IMR-90 (cell line): ENCODE data around the gene CLEC11A. TPM values are rescaled to one million over a fixed set of nuclear protein-coding genes. Genes with fewer than 3 reads are reported as not detected.

Source experiments
- ATAC-seq: fragments of 200-7000 bp; cut with Tn5 transposase; 2 replicates; pipeline ENCODE4 v1.9.1; 2020; ENCODE audit warnings: low read depth, mild to moderate bottlenecking, moderate library complexity
- BruUV-seq: library from RNA; stranded (reverse); fragments of 400-500 nt; replicated peaks from 2 replicates; lab custom pipeline; 2021; lab: Mats Ljungman, UMichigan
- CTCF ChIA-PET: fragments of 300-600 bp; formaldehyde crosslinking; extraction: SDS; loops from one replicate; lab custom pipeline; 2021; ENCODE audit warnings: antibody characterized with exemption; lab: Yijun Ruan, JAX
- POLR2A ChIA-PET: fragments of 300-600 bp; sonication (Branson Sonifier 250); formaldehyde crosslinking; loops from one replicate; lab custom pipeline; 2022; ENCODE audit warnings: antibody characterized with exemption; ENCODE audit not compliant: unreplicated experiment; lab: Charles Lee
- DNase-seq: peaks from one replicate; pipeline ENCODE4 v3.0.0; 2013
- H2AFZ ChIP-seq: replicated peaks from 2 replicates; pipeline ENCODE3; 2013; ENCODE audit warnings: low read length, mild to moderate bottlenecking; ENCODE audit not compliant: poor library complexity
- H2AK5ac ChIP-seq: 2 replicates; pipeline ENCODE4 v1.6.1; 2013; ENCODE audit warnings: low read depth, low read length, inconsistent platforms
- H2AK9ac ChIP-seq: replicated peaks from 2 replicates; pipeline ENCODE3; 2013; ENCODE audit warnings: mild to moderate bottlenecking, low read depth, low read length, moderate library complexity; ENCODE audit not compliant: poor library complexity
- H2BK120ac ChIP-seq: 2 replicates; pipeline ENCODE4 v1.6.1; 2013; ENCODE audit warnings: low read depth, low read length, inconsistent platforms
- H2BK15ac ChIP-seq: 3 replicates; pipeline ENCODE4 v1.6.1; 2013; ENCODE audit warnings: low read depth, low read length, inconsistent platforms
- H2BK20ac ChIP-seq: 2 replicates; pipeline ENCODE4 v1.6.1; 2013; ENCODE audit warnings: low read depth, mild to moderate bottlenecking, inconsistent platforms, low read length, moderate library complexity
- H2BK5ac ChIP-seq: 2 replicates; pipeline ENCODE4 v1.6.1; 2013; ENCODE audit warnings: mild to moderate bottlenecking, low read depth, low read length, inconsistent platforms; ENCODE audit not compliant: poor library complexity, severe bottlenecking
- H3K14ac ChIP-seq: replicated peaks from 2 replicates; pipeline ENCODE4 v1.6.1; 2013; ENCODE audit warnings: low read depth, low read length, inconsistent platforms
- H3K18ac ChIP-seq: 2 replicates; pipeline ENCODE4 v1.6.1; 2013; ENCODE audit warnings: low read depth, low read length, control low read depth
- H3K23ac ChIP-seq: 2 replicates; pipeline ENCODE4 v1.6.1; 2013; ENCODE audit warnings: low read depth, low read length, inconsistent platforms
- H3K27ac ChIP-seq: 2 replicates; pipeline ENCODE4 v1.5.1; 2013; ENCODE audit warnings: mild to moderate bottlenecking, control low read depth, low read length; ENCODE audit not compliant: insufficient read depth
- H3K27me3 ChIP-seq: 2 replicates; pipeline ENCODE4 v1.6.1; 2013; ENCODE audit warnings: low read length; ENCODE audit not compliant: control insufficient read depth, insufficient read depth
- H3K36me3 ChIP-seq: 2 replicates; pipeline ENCODE4 v1.6.1; 2013; ENCODE audit warnings: low read length, mixed read lengths; ENCODE audit not compliant: control insufficient read depth, insufficient read depth
- H3K4ac ChIP-seq: 2 replicates; pipeline ENCODE4 v1.6.1; 2013; ENCODE audit warnings: low read depth, low read length, inconsistent platforms
- H3K4me1 ChIP-seq: 2 replicates; pipeline ENCODE4 v1.6.1; 2013; ENCODE audit warnings: low read length, mixed read lengths; ENCODE audit not compliant: control insufficient read depth, insufficient read depth
- H3K4me2 ChIP-seq: 2 replicates; pipeline ENCODE4 v1.6.1; 2013; ENCODE audit warnings: low read depth, mild to moderate bottlenecking, control low read depth, low read length, moderate library complexity
- H3K4me3 ChIP-seq: 2 replicates; pipeline ENCODE4 v1.5.1; 2013; ENCODE audit warnings: low read depth, mild to moderate bottlenecking, control low read depth, low read length, moderate library complexity; ENCODE audit not compliant: insufficient read depth
- H3K56ac ChIP-seq: 2 replicates; pipeline ENCODE4 v1.6.1; 2013; ENCODE audit warnings: low read length, inconsistent platforms; ENCODE audit not compliant: insufficient read depth; ENCODE audit errors: extremely low read depth
- H3K79me1 ChIP-seq, 2 experiments: 2 replicates each; pipeline ENCODE4 v1.6.1; 2013; ENCODE audit warnings: low read length in 2 of 2, inconsistent platforms in 1 of 2, low read depth in 1 of 2
- H3K9ac ChIP-seq: 2 replicates; pipeline ENCODE4 v1.6.1; 2013; ENCODE audit warnings: low read depth, low read length, control low read depth
- H3K9me1 ChIP-seq: 2 replicates; pipeline ENCODE4 v1.6.1; 2013; ENCODE audit warnings: low read length, inconsistent platforms; ENCODE audit not compliant: insufficient read depth
- H3K9me3 ChIP-seq: 2 replicates; pipeline ENCODE4 v1.6.1; 2013; ENCODE audit warnings: low read length; ENCODE audit not compliant: control insufficient read depth, insufficient read depth
- H4K20me1 ChIP-seq: 2 replicates; pipeline ENCODE4 v1.6.1; 2013; ENCODE audit warnings: low read length, inconsistent platforms; ENCODE audit not compliant: insufficient read depth
- H4K5ac ChIP-seq: 2 replicates; pipeline ENCODE4 v1.6.1; 2013; ENCODE audit warnings: mild to moderate bottlenecking, low read depth, low read length, control low read depth
- H4K8ac ChIP-seq, 2 experiments: 2 replicates each; pipeline ENCODE4 v1.6.1; 2013; ENCODE audit warnings: low read depth in 2 of 2, low read length in 2 of 2, control low read depth in 1 of 2, inconsistent platforms in 1 of 2
- H4K91ac ChIP-seq: 2 replicates; pipeline ENCODE4 v1.6.1; 2013; ENCODE audit warnings: low read depth, low read length, inconsistent platforms; ENCODE audit not compliant: insufficient read depth
- BHLHE40 ChIP-seq: fragments of 150-350 bp; IDR thresholded peaks from 2 replicates; pipeline ENCODE4 v1.6.1; 2016; ENCODE audit warnings: mild to moderate bottlenecking, low read depth, low read length
- CEBPB ChIP-seq: IDR thresholded peaks from 2 replicates; pipeline ENCODE4 v1.6.1; 2012; ENCODE audit warnings: low read depth, low read length, improper control_type of control experiment
- CHD1 ChIP-seq: IDR thresholded peaks from 2 replicates; pipeline ENCODE4 v1.6.1; 2012; ENCODE audit warnings: low read depth, low read length, improper control_type of control experiment
- ELK1 ChIP-seq: fragments of 150-350 bp; IDR thresholded peaks from 2 replicates; pipeline ENCODE4 v1.6.1; 2016; ENCODE audit warnings: low read depth, mild to moderate bottlenecking, low read length, moderate library complexity, borderline replicate concordance
- FOS ChIP-seq: fragments of 150-350 bp; IDR thresholded peaks from 2 replicates; pipeline ENCODE4 v1.6.1; 2016; ENCODE audit warnings: low read depth, low read length
- MAFK ChIP-seq: IDR thresholded peaks from 2 replicates; pipeline ENCODE4 v1.6.1; 2012; ENCODE audit warnings: low read depth, low read length, improper control_type of control experiment
- MAZ ChIP-seq: IDR thresholded peaks from 2 replicates; pipeline ENCODE4 v1.6.1; 2012; ENCODE audit warnings: low read depth, mild to moderate bottlenecking, low read length, improper control_type of control experiment, moderate library complexity, borderline replicate concordance
- MXI1 ChIP-seq: IDR thresholded peaks from 2 replicates; pipeline ENCODE4 v1.6.1; 2012; ENCODE audit warnings: low read depth, mild to moderate bottlenecking, low read length, moderate library complexity, borderline replicate concordance
- NFE2L2 ChIP-seq: fragments of 150-350 bp; IDR thresholded peaks from 2 replicates; pipeline ENCODE4 v1.6.1; 2016; ENCODE audit warnings: low read depth, mild to moderate bottlenecking, low read length
- POLR2A ChIP-seq: IDR thresholded peaks from 2 replicates; pipeline ENCODE4 v1.6.1; 2012; ENCODE audit warnings: mild to moderate bottlenecking, low read depth, low read length
- RAD21 ChIP-seq: IDR thresholded peaks from 2 replicates; pipeline ENCODE4 v1.6.1; 2012; ENCODE audit warnings: low read length, improper control_type of control experiment
- RFX5 ChIP-seq: IDR thresholded peaks from 2 replicates; pipeline ENCODE4 v1.8.0; 2012; ENCODE audit warnings: low read depth, mild to moderate bottlenecking, low read length, moderate library complexity
- USF2 ChIP-seq: fragments of 150-350 bp; IDR thresholded peaks from 2 replicates; pipeline ENCODE4 v1.6.1; 2017; ENCODE audit warnings: mild to moderate bottlenecking, antibody characterized with exemption, low read length, low read depth
- WGBS, 2 experiments: methylation state at CpG; one replicate each; pipeline versions ENCODE4 v1.1.5 to v1.1.7; 2013; ENCODE audit warnings: missing lambda C conversion rate in 2 of 2; ENCODE audit not compliant: insufficient read length in 1 of 2; ENCODE audit errors: extremely low coverage in 2 of 2; 5-methylcytosine and 5-hydroxymethylcytosine counted together
- dilution Hi-C: fragments of 300-500 bp; cut with HindIII; formaldehyde crosslinking; loops from one replicate; pipeline ENCODE4 v1.14.3; 2018; ENCODE audit warnings: low sequenced_read_pairs; ENCODE audit not compliant: unreplicated experiment
- in situ Hi-C: fragments of 300-500 bp; cut with MboI; formaldehyde crosslinking; loops from 3 replicates; pipeline ENCODE4 v1.14.3; 2019; ENCODE audit warnings: low sequenced_read_pairs, inconsistent platforms, mixed read lengths
- intact Hi-C: fragments of 100-400 bp; cut with micrococcal nuclease; formaldehyde crosslinking; loops from 2 replicates; pipeline ENCODE4 v1.10.0; 2022
- polyA plus RNA-seq, 3 experiments: library from polyadenylated mRNA; depleted of rRNA; stranded (reverse); fragments of >200 nt; gene quantifications; 2 replicates each; pipeline ENCODE4 v1.2.3, GENCODE V29; 2012; ENCODE audit warnings: low replicate concordance in 1 of 3
- total RNA-seq: library from RNA; depleted of rRNA; stranded (reverse); fragments of >200 nt; gene quantifications from 2 replicates; pipeline ENCODE4 v1.2.3, GENCODE V29; 2012
- TF ChIP-seq, protein P1 (sequence below): conservative IDR thresholded peaks from 2 replicates; pipeline ENCODE4 v1.5.1; 2012; ENCODE audit warnings: mild to moderate bottlenecking, low read depth, low read length, improper control_type of control experiment

Gene CLEC11A
- total and polyA plus RNA-seq, 2 of the 4 experiments (the other 2 are of a cell fraction), result 17.0 to 152 TPM

DNA sequence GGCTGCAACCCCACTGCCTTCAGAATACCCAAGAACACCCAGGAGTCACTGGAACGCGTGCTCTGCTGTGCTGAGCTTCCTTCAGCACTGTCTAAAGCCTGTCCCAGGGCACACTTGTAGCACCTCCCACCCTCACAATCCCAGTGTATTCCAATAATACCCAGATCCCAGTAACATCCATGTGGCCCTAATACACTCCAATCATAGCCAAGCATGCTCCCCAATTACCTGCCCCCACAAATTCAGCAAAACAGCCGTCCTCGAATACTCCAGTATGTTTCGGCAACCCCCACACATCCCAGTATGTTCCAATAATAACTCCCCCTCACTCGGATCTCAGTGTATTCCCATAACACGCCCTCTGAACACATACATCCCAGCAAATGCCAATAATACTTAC is 32.7 kb upstream of the CLEC11A start:
- no peak overlapping the region for H2AFZ ChIP-seq
- TF ChIP-seq RFX5, result no peak
- TF ChIP-seq POLR2A, result no peak
- no peak for TF ChIP-seq MXI1
- TF ChIP-seq USF2, result no peak
- no peak for TF ChIP-seq MAZ
- TF ChIP-seq FOS, result no peak
- TF ChIP-seq NFE2L2, result no peak
- no peak for TF ChIP-seq MAFK
- no peak for TF ChIP-seq CEBPB
- TF ChIP-seq CHD1, result no peak
- TF ChIP-seq, protein P1, sequence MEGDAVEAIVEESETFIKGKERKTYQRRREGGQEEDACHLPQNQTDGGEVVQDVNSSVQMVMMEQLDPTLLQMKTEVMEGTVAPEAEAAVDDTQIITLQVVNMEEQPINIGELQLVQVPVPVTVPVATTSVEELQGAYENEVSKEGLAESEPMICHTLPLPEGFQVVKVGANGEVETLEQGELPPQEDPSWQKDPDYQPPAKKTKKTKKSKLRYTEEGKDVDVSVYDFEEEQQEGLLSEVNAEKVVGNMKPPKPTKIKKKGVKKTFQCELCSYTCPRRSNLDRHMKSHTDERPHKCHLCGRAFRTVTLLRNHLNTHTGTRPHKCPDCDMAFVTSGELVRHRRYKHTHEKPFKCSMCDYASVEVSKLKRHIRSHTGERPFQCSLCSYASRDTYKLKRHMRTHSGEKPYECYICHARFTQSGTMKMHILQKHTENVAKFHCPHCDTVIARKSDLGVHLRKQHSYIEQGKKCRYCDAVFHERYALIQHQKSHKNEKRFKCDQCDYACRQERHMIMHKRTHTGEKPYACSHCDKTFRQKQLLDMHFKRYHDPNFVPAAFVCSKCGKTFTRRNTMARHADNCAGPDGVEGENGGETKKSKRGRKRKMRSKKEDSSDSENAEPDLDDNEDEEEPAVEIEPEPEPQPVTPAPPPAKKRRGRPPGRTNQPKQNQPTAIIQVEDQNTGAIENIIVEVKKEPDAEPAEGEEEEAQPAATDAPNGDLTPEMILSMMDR, result no peak
- no peak for TF ChIP-seq BHLHE40
- no peak for TF ChIP-seq ELK1
- TF ChIP-seq RAD21, result no peak
- no peaks in the 10 kb centered on the region for H3K79me1 ChIP-seq
- no peaks in the 10 kb centered on the region for H3K9me1 ChIP-seq
- no peak overlapping the region for H3K18ac ChIP-seq
- intact Hi-C loops, result no loop called here
- H3K4me2 ChIP-seq, result no peak overlapping the region
- in situ Hi-C loops, result no loop called here
- DNase-seq (no peak), ATAC-seq (no peak)
- CTCF ChIA-PET, result interaction anchor here (1.1 kb wide), 1 partner anchor 21 kb away, joined by 7 read pairs; no protein-coding TSS in a partner anchor
- no peak overlapping the region for H3K14ac ChIP-seq
- H2AK5ac ChIP-seq, result no peak overlapping the region
- H3K4me1 ChIP-seq, result no peaks in the 10 kb centered on the region
- no peak overlapping the region for H2BK15ac ChIP-seq
- no peak overlapping the region for H2BK5ac ChIP-seq
- H4K5ac ChIP-seq, result no peak overlapping the region
- H4K8ac ChIP-seq, result no peak overlapping the region
- POLR2A ChIA-PET, result no interaction called here
- H2BK120ac ChIP-seq, result no peak overlapping the region
- no peaks in the 10 kb centered on the region; the same call in none of the 2 replicates for H4K20me1 ChIP-seq
- no peak overlapping the region for H3K23ac ChIP-seq
- no peak overlapping the region for H3K27ac ChIP-seq
- dilution Hi-C loops, result no loop called here
- no peak overlapping the region for H4K91ac ChIP-seq
- no peak overlapping the region for H3K4me3 ChIP-seq
- H3K9me3 ChIP-seq, result no peaks in the 10 kb centered on the region
- no peaks in the 10 kb centered on the region for H3K36me3 ChIP-seq
- no peak overlapping the region for H3K4ac ChIP-seq
- H3K9ac ChIP-seq, result no peak overlapping the region
- H2AK9ac ChIP-seq, result no peak overlapping the region
- H3K27me3 ChIP-seq, result peaks cover 18% of the 10 kb centered on the region
- 68% methylated on average over 4 of the region's 7 CpGs; no CpG with 5 or more reads in 1 of the 2 experiments for WGBS, 2 experiments
- no TSS peak for BruUV-seq
- H2BK20ac ChIP-seq, result no peak overlapping the region
- H3K56ac ChIP-seq, result no peak overlapping the region
